IMR-90 (cell line): Measurements from ENCODE around the gene SPHK2. TPM values are rescaled to one million over a fixed set of nuclear protein-coding genes. Genes with fewer than 3 reads are reported as not detected.
A peak's percentile ranks its signal among the peaks of the same experiment; 100 is the strongest.

Experiments used
- ATAC-seq: fragments of 200-7000 bp; cut with Tn5 transposase; 2 replicates; pipeline ENCODE4 v1.9.1; 2020; ENCODE audit warnings: low read depth, mild to moderate bottlenecking, moderate library complexity
- BruUV-seq: library from RNA; stranded (reverse); fragments of 400-500 nt; replicated peaks from 2 replicates; lab custom pipeline; 2021; lab: Mats Ljungman, UMichigan
- CTCF ChIA-PET: fragments of 300-600 bp; formaldehyde crosslinking; extraction: SDS; loops from one replicate; lab custom pipeline; 2021; ENCODE audit warnings: antibody characterized with exemption; lab: Yijun Ruan, JAX
- POLR2A ChIA-PET: fragments of 300-600 bp; sonication (Branson Sonifier 250); formaldehyde crosslinking; loops from one replicate; lab custom pipeline; 2022; ENCODE audit warnings: antibody characterized with exemption; ENCODE audit not compliant: unreplicated experiment; lab: Charles Lee
- DNase-seq: peaks from one replicate; pipeline ENCODE4 v3.0.0; 2013
- H2AFZ ChIP-seq: replicated peaks from 2 replicates; pipeline ENCODE3; 2013; ENCODE audit warnings: low read length, mild to moderate bottlenecking; ENCODE audit not compliant: poor library complexity
- H2AK5ac ChIP-seq: 2 replicates; pipeline ENCODE4 v1.6.1; 2013; ENCODE audit warnings: low read depth, low read length, inconsistent platforms
- H2AK9ac ChIP-seq: replicated peaks from 2 replicates; pipeline ENCODE3; 2013; ENCODE audit warnings: mild to moderate bottlenecking, low read depth, low read length, moderate library complexity; ENCODE audit not compliant: poor library complexity
- H2BK120ac ChIP-seq: 2 replicates; pipeline ENCODE4 v1.6.1; 2013; ENCODE audit warnings: low read depth, low read length, inconsistent platforms
- H2BK15ac ChIP-seq: 3 replicates; pipeline ENCODE4 v1.6.1; 2013; ENCODE audit warnings: low read depth, low read length, inconsistent platforms
- H2BK20ac ChIP-seq: 2 replicates; pipeline ENCODE4 v1.6.1; 2013; ENCODE audit warnings: low read depth, mild to moderate bottlenecking, inconsistent platforms, low read length, moderate library complexity
- H2BK5ac ChIP-seq: 2 replicates; pipeline ENCODE4 v1.6.1; 2013; ENCODE audit warnings: mild to moderate bottlenecking, low read depth, low read length, inconsistent platforms; ENCODE audit not compliant: poor library complexity, severe bottlenecking
- H3K14ac ChIP-seq: replicated peaks from 2 replicates; pipeline ENCODE4 v1.6.1; 2013; ENCODE audit warnings: low read depth, low read length, inconsistent platforms
- H3K18ac ChIP-seq: 2 replicates; pipeline ENCODE4 v1.6.1; 2013; ENCODE audit warnings: low read depth, low read length, control low read depth
- H3K23ac ChIP-seq: 2 replicates; pipeline ENCODE4 v1.6.1; 2013; ENCODE audit warnings: low read depth, low read length, inconsistent platforms
- H3K27ac ChIP-seq: 2 replicates; pipeline ENCODE4 v1.5.1; 2013; ENCODE audit warnings: mild to moderate bottlenecking, control low read depth, low read length; ENCODE audit not compliant: insufficient read depth
- H3K27me3 ChIP-seq: 2 replicates; pipeline ENCODE4 v1.6.1; 2013; ENCODE audit warnings: low read length; ENCODE audit not compliant: control insufficient read depth, insufficient read depth
- H3K36me3 ChIP-seq: 2 replicates; pipeline ENCODE4 v1.6.1; 2013; ENCODE audit warnings: low read length, mixed read lengths; ENCODE audit not compliant: control insufficient read depth, insufficient read depth
- H3K4ac ChIP-seq: 2 replicates; pipeline ENCODE4 v1.6.1; 2013; ENCODE audit warnings: low read depth, low read length, inconsistent platforms
- H3K4me1 ChIP-seq: 2 replicates; pipeline ENCODE4 v1.6.1; 2013; ENCODE audit warnings: low read length, mixed read lengths; ENCODE audit not compliant: control insufficient read depth, insufficient read depth
- H3K4me2 ChIP-seq: 2 replicates; pipeline ENCODE4 v1.6.1; 2013; ENCODE audit warnings: low read depth, mild to moderate bottlenecking, control low read depth, low read length, moderate library complexity
- H3K4me3 ChIP-seq: 2 replicates; pipeline ENCODE4 v1.5.1; 2013; ENCODE audit warnings: low read depth, mild to moderate bottlenecking, control low read depth, low read length, moderate library complexity; ENCODE audit not compliant: insufficient read depth
- H3K56ac ChIP-seq: 2 replicates; pipeline ENCODE4 v1.6.1; 2013; ENCODE audit warnings: low read length, inconsistent platforms; ENCODE audit not compliant: insufficient read depth; ENCODE audit errors: extremely low read depth
- H3K79me1 ChIP-seq, 2 experiments: 2 replicates each; pipeline ENCODE4 v1.6.1; 2013; ENCODE audit warnings: low read length in 2 of 2, inconsistent platforms in 1 of 2, low read depth in 1 of 2
- H3K9ac ChIP-seq: 2 replicates; pipeline ENCODE4 v1.6.1; 2013; ENCODE audit warnings: low read depth, low read length, control low read depth
- H3K9me1 ChIP-seq: 2 replicates; pipeline ENCODE4 v1.6.1; 2013; ENCODE audit warnings: low read length, inconsistent platforms; ENCODE audit not compliant: insufficient read depth
- H3K9me3 ChIP-seq: 2 replicates; pipeline ENCODE4 v1.6.1; 2013; ENCODE audit warnings: low read length; ENCODE audit not compliant: control insufficient read depth, insufficient read depth
- H4K20me1 ChIP-seq: 2 replicates; pipeline ENCODE4 v1.6.1; 2013; ENCODE audit warnings: low read length, inconsistent platforms; ENCODE audit not compliant: insufficient read depth
- H4K5ac ChIP-seq: 2 replicates; pipeline ENCODE4 v1.6.1; 2013; ENCODE audit warnings: mild to moderate bottlenecking, low read depth, low read length, control low read depth
- H4K8ac ChIP-seq, 2 experiments: 2 replicates each; pipeline ENCODE4 v1.6.1; 2013; ENCODE audit warnings: low read depth in 2 of 2, low read length in 2 of 2, control low read depth in 1 of 2, inconsistent platforms in 1 of 2
- H4K91ac ChIP-seq: 2 replicates; pipeline ENCODE4 v1.6.1; 2013; ENCODE audit warnings: low read depth, low read length, inconsistent platforms; ENCODE audit not compliant: insufficient read depth
- RAD21 ChIP-seq: IDR thresholded peaks from 2 replicates; pipeline ENCODE4 v1.6.1; 2012; ENCODE audit warnings: low read length, improper control_type of control experiment
- RFX5 ChIP-seq: IDR thresholded peaks from 2 replicates; pipeline ENCODE4 v1.8.0; 2012; ENCODE audit warnings: low read depth, mild to moderate bottlenecking, low read length, moderate library complexity
- WGBS, 2 experiments: methylation state at CpG; one replicate each; pipeline versions ENCODE4 v1.1.5 to v1.1.7; 2013; ENCODE audit warnings: missing lambda C conversion rate in 2 of 2; ENCODE audit not compliant: insufficient read length in 1 of 2; ENCODE audit errors: extremely low coverage in 2 of 2; 5-methylcytosine and 5-hydroxymethylcytosine counted together
- dilution Hi-C: fragments of 300-500 bp; cut with HindIII; formaldehyde crosslinking; loops from one replicate; pipeline ENCODE4 v1.14.3; 2018; ENCODE audit warnings: low sequenced_read_pairs; ENCODE audit not compliant: unreplicated experiment
- in situ Hi-C: fragments of 300-500 bp; cut with MboI; formaldehyde crosslinking; loops from 3 replicates; pipeline ENCODE4 v1.14.3; 2019; ENCODE audit warnings: low sequenced_read_pairs, inconsistent platforms, mixed read lengths
- intact Hi-C: fragments of 100-400 bp; cut with micrococcal nuclease; formaldehyde crosslinking; loops from 2 replicates; pipeline ENCODE4 v1.10.0; 2022
- polyA plus RNA-seq, 3 experiments: library from polyadenylated mRNA; depleted of rRNA; stranded (reverse); fragments of >200 nt; gene quantifications; 2 replicates each; pipeline ENCODE4 v1.2.3, GENCODE V29; 2012; ENCODE audit warnings: low replicate concordance in 1 of 3
- total RNA-seq: library from RNA; depleted of rRNA; stranded (reverse); fragments of >200 nt; gene quantifications from 2 replicates; pipeline ENCODE4 v1.2.3, GENCODE V29; 2012

The SPHK2 gene
- total and polyA plus RNA-seq, 2 of the 4 experiments (the other 2 are of a cell fraction) = 1.6 to 9.9 TPM

DNA sequence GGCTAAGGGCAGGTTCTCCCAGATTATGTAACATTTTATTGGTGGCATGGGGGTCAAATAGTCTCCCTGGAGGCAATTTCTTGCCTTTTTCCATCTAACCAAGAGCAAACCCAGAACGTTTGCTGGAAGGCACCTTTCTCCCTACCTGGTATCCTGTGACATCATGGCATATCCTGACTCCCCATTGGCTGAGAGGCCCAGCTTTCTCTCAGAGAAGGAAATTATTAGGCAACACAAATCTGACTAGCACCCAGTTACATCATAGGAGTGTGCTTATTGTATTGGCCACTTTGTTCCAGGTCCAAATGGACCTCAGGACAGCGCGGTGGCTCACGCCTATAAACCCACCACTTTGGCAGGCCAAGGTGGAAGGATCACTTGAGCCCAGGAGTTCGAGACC lies 40.5 kb downstream of the SPHK2 start:
- POLR2A ChIA-PET = no interaction called here
- ATAC-seq = no peak
- BruUV-seq = no TSS peak

More for the DNA sequence above, 40.5 kb downstream of the SPHK2 start:
- TF ChIP-seq RFX5 (peak; percentile 84), RAD21 (no peak)
- Histone ChIP-seq H2AFZ (no peak overlapping the region), H3K14ac (no peak overlapping the region), H3K4ac (no peak overlapping the region), H3K27ac (no peak overlapping the region), H4K20me1 (no peaks in the 10 kb centered on the region), H2AK5ac (peak overlapping the region; percentile 34; the same call in 1 of the 2 replicates), H3K4me2 (no peak overlapping the region), H3K4me3 (no peak overlapping the region), H3K27me3 (no peaks in the 10 kb centered on the region), H3K9ac (no peak overlapping the region), H3K4me1 (peaks cover 3% of the 10 kb centered on the region), H3K79me1 (no peaks in the 10 kb centered on the region), H2AK9ac (no peak overlapping the region), H3K56ac (no peak overlapping the region), H4K8ac (no peak overlapping the region), H3K23ac (no peak overlapping the region), H2BK15ac (no peak overlapping the region), H3K18ac (no peak overlapping the region), H3K9me3 (no peaks in the 10 kb centered on the region), H4K91ac (no peak overlapping the region), H2BK5ac (no peak overlapping the region), H3K9me1 (peaks cover 3% of the 10 kb centered on the region; the same call in 1 of the 2 replicates), H4K5ac (no peak overlapping the region), H2BK120ac (no peak overlapping the region), H3K36me3 (no peaks in the 10 kb centered on the region), H2BK20ac (no peak overlapping the region)
- in situ Hi-C loops = no loop called here
- intact Hi-C loops = no loop called here
- dilution Hi-C loops = no loop called here
- 91% methylated on average over 4 of the region's 5 CpGs; no CpG with 5 or more reads in 1 of the 2 experiments for WGBS, 2 experiments
- CTCF ChIA-PET = no interaction called here
- DNase-seq = no peak
